NOMO-1 treated with dmso at 0.1 percent for 144 hours (cell line): ENCODE results near the gene HSPE1.
"Not testable (repeated sequence)": the region's sequence is repeated elsewhere in the genome, so short reads cannot be mapped to it uniquely, and the experiment has no call there.

Experiments used
- DNase-seq: peaks from one replicate; lab custom pipeline; 2025; ENCODE audit not compliant: unreplicated experiment; lab: John Stamatoyannopoulos, UW

Gene HSPE1

DNA sequence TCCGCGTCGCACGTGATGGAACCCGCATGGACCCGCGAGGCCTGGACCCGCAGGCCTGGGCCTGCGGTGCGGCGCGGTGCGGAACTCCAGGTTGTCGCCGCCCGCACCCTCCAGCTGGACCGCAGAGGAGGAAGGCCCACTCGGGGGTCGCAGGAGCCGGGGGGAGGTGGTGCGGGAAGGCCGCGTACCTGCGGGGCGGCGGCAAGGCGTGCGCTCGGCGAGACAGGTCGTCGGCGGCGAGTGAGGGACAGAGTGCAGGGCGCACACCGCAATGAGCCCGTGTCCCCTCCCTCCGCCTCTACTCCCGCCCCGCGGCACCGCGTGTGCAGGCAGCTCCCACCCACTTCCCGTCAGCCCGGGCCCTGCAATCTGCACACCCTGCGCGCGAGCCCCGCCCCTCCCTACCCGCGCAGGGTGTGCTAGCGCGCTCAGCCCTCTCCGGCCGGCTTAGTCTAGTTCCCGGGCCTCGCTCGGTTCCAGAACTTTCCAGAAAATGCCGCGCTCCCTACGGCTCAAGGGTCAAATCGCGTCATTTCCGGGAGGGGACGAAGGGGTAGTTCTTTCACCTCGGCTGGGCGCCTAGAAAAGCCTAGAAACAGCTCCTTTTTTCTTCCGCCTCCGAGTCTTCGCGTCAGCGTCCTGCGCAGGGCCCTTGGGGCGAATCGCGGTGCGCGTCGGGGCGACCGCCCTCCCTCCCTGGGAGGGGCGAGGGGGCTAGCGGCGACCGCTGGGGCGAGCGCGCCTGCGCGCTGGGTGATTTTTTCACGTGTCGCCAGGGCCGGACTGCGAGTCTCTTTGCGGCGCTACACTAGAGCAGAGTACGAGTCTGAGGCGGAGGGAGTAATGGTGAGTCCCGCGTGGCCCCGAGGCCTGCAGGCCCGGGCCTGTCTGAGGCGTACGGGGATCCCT lies at the start of gene HSPE1, which contains the start of gene HSPD1:
Gene HSPE1, plus strand, starts transcription at position 786 of the 909 bp plus-strand sequence. Its CDS starts 58 bp downstream, at position 844.
Gene HSPD1, minus strand, starts transcription at position 247 of the 909 bp plus-strand sequence. CDS start 992 bp downstream, outside the sequence.
- peak; percentile 99 for DNase-seq

DNA sequence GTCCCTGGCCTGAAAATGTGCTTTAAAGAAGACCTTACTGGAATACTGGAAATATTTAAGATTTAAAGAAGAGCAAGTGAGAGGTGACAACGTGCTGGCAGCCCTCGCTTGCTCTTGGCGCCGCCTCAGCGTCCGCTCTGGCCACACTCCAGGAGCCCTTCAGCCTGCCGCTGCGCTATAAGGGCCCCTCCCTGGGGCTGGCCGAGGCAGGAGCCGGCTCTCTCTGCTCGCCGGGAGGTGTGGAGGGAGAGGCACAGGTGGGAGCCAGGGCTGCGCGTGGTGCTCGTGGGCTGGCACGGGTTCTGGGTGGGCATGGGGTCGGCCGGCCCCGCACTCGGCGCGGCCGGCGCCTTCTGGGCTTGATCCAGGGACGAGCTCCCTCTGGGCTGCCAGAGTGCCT lies 49.7 kb upstream of the HSPE1 start:
- DNase-seq, result no peak

DNA sequence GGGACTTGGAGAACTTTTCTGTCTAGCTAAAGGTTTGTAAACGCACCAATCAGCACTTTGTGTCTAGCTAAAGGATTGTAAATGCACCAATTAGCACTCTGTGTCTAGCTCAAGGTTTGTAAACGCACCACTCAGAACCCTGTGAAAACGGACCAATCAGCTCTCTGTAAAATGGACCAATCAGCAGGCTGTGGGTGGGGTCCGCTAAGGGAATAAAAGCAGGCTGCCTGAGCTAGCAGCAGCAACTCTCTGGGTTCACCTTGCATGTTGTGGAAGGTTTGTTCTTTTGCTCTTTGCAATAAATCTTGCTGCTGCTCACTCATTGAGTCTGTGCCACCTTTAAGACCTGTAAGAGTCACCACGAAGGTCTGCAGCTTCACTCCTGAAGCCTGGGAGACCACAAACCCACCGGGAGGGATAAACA lies 49.2 kb upstream of the HSPE1 start:
- not testable (repeated sequence) for DNase-seq

DNA sequence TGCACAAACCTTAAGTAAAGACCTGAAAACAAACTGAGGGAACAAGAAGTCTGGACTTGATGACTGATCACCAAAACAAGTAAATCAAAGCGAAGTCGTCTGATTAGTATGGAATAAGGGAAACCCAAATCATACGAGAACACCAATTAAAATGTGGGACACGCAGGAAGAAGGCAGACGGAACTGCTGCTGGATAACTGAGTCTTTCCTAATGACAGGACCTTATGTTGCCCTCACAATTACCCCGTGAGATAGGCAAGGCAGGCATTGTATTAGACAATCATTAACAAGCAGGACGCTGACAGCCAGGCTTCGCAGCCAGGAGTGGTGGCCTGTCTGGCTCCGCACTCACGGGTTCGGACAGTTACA lies 47.4 kb upstream of the HSPE1 start:
- DNase-seq, result no peak

DNA sequence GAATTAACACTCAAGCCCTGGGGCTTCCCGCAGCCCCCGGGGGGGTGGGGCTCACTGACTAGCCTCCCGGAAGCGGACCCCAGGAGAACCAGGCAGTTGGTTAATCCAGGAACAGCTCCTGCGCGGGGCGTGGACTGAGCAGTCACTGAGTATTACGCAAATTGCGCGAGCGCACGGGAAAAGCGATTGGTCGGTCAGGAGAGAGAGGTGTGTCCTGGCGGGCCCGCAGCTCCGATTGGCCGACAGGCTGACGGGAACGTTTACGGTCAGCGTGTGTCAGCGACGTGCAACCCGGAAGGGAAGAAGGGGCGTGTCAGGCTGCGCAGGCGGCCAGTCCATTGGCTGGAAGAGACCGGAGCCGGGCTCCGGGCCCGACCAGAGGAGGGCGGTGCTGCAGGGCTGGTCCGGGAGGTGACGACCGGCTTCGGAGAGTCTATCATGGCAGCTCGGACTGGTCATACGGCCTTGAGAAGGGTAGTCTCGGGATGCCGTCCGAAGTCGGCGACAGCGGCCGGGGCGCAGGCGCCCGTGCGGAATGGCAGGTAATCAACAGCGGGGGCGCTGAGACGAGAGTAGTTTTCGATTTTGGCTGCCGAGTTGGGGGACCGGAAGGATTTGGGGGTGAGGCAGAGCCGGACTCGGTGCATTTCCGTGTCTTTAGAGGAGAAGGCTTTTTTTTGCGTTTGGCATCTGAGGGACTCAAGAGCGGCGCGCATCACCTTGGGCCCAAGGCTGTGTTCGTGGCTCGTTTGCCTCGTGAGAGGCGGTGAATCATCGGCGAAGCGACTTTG lies 46.9 kb upstream of the HSPE1 start, which contains the start of gene COQ10B:
Gene COQ10B, plus strand, starts transcription at position 430 of the 791 bp plus-strand sequence. Its CDS starts 9 bp downstream, at position 439.
- peak; percentile 100 for DNase-seq

DNA sequence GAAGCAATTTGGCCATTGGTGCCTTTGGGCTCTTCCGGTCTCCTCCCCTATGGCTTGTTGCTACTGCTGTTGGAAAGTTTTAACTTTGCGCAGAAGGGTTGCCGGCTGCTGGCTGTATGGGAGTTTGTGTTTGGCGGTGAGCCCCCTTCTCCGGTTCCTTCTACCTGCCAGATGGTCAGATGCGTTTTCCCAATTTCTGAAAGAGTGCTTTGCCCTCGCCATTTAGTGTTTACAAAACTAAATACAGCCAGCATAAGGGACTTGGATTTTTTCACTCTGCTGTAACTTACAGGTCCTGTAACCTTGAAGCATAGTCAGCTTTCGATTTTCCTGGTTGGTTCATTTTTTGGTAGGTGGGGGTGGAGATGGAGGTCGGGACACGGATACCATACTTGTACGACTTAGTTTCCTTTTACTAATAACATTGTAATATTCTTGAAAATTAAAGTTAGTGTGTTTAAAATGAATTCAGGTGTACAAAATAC lies 46.2 kb upstream of the HSPE1 start:
- DNase-seq, result peak; percentile 82

DNA sequence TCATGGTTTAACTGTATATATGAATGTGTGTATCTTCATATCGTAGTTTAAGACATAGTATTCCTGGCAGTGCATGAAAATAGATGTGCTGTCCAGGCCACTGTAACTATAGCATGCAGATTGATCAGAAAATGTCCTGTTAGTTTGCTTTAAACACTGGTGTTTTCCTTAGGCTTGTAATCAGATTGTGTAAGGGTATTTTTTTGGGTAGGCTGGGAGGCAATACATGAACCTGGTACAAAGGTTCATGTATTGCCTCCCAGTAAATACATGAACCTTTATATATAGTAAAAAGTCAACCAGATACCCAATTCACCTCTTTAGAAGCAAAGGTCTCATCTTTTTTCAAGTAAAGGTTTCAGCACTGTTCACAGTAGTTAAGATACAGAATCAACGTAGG lies 45.3 kb upstream of the HSPE1 start:
- DNase-seq, result no peak

DNA sequence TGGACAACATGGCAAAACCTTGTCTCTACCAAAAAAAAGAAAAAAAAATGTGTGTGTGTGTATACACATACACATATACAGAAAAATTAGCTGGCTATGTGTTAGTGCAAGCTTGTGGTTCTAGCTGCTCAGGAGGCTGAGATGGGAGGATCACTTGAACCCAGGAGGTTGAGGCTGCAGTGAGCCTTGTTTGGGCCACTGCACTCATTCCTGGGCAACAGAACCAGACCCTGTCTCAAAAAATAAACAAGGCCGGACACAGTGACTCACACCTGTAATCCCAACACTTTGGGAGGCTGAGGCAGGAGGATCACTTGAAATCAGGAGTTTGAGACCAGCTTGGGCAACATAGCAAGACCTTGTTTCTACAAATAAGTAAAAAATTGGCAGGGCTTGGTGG lies 44.8 kb upstream of the HSPE1 start:
- DNase-seq, result no peak

DNA sequence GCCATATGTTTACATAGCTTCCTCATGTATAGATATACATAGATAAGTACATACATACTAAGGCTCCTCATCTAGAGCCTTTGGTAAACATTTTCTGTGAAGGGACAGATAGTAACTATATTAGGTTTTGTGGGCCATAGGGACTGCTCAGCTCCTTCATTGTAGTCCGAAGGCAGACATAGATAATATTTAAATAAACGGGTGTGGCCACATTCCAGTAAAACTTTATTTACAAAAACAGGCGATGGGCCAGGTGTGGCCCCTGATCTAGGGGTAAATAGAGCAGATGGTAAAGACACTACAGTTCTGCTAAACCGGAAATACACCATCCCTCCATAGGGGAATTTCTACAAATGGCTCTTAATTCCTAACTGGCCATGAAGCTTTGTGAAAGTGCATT lies 39.5 kb upstream of the HSPE1 start:
- no peak for DNase-seq

DNA sequence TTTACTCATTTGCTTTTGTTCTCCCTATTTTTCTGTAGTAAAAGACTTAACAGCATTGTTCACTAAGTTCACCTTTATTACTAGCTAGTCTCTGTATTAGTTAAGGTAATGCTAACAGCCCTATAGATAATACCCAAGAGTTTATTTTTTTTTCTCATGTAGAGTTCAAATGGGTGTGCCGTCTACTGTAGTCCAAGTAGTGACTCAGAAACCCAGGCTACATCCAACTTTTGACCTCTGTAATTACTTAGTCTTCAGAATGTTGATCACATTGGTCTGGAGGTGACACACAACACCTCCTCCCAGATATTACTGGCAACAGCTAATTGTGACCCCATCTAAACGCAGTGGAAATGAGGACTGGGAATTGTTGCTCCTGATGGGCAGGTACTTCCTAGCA lies 39.1 kb upstream of the HSPE1 start:
- DNase-seq, result no peak

DNA sequence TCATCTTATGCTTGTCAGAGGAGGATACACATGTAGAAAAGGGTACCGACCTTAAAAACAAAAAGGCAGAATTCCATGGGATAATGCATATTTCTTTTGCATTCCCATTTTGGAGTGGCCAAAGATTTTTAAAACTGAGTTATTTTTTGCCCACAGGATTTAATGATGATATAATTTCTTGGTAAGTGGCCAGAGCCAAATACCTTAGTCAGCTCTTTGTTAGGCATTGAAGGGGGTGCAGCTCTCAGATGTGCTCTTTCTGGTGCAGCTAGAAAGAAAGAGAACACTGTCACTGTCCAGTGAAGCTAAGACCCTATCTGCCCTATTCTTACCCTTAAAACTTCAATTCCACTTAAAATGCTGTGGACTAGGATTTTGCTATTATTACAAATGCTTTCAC lies 36.0 kb upstream of the HSPE1 start:
- no peak for DNase-seq

DNA sequence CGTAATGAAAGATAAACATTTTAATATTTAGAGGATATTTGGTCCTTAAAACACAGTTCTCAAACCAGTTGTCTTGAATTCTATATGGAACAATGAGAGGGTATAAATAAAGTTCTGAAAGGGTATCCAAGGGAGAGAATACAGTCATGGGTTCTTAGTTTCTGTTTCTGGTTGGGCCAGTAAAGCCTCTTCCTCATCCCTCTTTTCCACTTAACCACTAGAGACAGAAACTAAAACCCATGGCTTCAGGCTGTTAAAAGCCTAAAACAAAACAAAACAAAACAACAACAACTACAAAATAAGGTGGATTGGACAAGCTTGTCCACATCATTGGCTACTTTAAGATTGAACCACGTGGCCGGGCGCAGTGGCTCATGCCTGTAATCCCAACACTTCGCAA lies 28.0 kb upstream of the HSPE1 start:
- DNase-seq, result no peak

DNA sequence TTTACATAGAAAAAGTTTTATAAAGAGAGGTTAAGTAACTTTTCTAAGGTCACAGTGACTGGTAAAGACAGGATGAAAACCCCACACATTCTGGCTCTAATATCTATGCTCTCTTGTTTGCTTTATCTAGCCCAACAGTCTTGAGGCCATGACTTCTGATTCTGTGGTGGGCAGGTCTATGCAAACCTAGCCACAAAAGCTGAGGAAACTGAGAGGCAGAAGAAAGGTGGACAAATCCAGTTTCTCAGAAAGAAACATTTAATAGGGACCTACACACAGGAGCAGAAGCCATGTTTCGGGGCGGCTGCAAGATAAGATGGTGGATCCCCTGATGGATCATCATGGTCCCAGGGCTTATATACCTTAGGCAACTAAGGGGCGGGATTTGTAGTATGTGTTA lies 22.4 kb upstream of the HSPE1 start:
- no peak for DNase-seq

DNA sequence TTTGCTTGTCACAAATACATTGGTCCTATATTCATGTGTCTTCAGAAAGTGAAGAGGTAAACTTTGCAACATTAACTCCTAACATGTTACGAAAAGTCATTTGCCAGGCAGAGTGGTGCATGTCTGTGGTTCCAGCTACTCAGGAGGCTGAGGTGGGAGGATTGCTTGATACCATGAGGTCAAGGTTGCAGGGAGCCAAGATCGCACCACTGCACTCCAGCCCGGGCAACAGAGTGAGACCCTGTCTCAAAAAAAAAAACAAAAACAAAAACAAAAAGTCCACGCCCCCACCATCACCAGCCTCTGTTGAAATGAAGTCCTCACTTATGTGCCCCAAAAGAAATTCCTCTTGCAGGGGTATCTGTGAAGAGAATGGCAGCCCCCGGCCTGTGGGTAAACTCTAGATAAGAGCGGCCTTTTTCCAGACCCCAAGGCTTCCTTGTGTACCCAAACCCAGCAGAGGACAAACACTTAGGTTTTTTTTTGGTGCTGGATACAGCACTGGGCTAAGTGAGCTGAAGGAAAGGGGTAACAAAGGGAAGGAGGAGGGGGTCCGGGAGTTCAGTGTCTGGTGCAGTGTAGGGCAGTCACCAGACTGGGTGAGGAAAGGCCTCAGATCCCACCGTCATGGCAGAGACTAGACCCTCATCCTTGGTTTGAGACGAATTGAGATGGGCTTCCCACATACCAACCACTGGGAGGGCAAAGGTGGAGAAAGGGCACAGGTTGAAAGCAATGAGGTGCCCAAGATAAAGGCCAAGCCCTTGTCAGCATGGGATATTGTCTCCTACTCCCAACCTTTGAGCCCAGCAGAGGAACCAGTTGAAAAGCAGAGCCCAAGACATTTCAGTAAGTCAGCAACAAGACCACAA lies 19.8 kb upstream of the HSPE1 start:
- no peak for DNase-seq

DNA sequence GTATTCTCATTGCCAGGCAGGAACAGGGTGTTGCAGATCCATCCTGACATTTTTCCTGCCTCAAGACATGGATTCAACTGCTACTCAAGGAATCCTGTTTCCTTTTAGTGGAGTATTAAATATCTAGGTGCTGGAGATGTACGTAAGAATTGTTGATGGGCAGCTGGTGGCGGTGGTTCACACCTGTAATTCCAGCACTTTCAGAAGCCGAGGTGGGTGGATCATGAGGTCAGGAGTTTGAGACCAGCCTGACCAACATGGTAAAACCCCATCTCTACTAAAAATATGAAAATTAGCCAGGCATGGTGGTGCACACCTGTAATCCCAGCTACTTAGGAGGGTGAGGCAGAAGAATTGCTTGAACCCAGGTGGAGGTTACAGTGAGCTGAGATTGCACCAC lies 15.9 kb upstream of the HSPE1 start:
- not testable (repeated sequence) for DNase-seq

DNA sequence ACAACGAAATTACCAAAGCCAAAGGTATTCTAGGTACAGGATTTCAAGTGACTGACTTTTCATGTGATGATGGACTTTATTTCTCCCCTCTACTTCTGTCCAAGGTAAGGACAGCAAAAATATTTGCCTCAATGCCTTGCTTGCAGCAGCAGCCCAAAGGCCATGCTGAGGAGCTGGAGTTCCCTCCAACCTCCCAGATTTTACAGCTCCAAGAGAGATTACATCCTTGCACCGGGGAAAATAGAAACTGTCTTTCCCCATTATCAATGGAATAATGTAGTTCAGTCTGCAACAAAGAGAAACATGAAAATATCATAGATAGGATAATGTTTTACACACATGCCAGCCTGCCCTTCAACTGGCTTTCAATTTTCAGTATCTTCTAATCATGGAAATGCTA lies 14.0 kb upstream of the HSPE1 start:
- DNase-seq, result no peak

DNA sequence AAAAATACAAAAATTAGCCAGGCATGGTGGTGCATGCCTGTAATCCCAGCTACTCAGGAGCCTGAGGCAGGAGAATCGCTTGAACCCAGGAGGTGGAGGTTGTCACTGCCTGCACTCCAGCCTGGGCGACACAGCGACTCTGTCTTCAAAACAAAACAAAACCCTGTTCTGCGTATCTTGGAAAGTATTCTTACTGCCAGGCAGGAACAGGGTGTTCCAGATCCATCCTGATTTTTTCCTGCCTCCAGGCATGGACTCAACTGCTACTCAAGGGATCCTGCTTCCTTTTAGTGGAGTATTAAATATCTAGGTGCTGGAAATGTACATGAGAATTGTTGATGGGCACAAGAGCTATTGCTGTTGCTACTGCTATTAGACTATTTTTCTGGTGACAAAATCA lies 12.8 kb upstream of the HSPE1 start:
- DNase-seq, result no peak

DNA sequence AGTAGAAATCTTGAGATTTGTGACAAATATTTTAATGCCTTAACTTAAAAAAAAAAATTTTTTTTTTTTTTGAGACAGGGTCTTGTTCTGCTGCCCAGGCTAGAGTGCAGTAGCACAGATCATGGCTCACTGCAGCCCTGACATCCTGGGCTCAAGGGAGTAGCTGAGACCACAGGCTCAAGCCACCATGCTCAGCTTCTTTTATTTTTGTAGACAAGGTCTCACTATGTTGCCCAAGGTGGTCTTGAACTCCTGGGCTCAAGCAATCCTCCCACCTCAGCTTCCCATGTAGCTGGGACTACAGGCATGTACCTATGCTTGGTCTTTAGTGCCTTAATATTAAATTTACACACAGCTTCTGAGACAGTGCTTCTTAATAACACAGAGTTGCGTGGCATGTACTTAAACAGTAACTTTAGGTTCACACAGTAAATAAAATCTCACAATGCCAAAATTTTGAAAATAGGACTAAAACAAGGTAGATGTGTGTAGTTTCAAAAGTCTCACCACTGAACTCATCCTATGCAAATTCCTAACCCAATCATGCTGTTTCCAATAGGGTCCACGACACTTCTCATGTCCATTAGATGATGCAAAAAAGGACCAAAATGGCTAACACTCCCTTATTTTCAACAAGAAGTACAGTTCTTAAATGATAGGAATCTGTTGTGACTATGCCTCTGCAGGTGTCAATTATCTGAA lies 4.6 kb upstream of the HSPE1 start:
- DNase-seq, result no peak

DNA sequence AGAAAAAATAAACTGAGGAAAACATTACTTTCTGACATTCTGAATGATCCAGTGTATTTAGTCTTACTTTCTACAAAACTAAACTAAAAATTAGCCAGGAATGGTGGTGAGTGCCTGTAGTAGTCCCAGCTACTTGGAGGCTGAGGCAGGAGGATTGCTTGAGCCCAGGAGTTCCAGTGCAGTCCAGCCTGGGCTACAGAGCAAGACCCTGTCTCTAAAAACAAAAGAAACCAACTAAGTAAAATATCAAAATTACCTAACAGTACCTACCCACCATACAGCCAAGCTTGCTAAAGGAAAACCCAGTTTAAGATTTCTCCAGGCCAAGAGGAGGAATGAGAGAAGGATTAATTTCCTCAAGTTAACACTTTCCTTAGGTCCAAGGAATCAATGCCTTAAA lies 3.5 kb upstream of the HSPE1 start:
- no peak for DNase-seq

DNA sequence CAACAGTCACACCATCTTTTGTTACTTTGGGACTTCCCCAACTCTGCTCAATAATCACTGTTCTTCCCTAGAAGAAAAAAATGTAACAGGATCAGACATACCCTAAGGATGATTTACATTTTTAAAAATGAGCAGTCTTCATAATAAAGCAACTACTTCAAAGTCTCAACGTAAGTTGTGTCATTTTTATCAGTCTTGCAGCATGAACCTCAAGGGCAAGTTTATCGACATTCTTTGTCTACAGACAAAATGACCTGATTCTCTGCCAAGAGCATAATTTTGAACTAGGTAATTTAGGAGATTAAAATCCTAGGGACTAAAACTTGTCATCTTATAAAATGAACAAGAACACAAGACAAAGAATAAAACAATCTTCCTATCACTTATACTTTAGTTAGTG lies 2.9 kb upstream of the HSPE1 start:
- no peak for DNase-seq
